ENCODE data around the gene LY9. TPM values are rescaled to one million over a fixed set of nuclear protein-coding genes. Genes with fewer than 3 reads are reported as not detected.

The LY9 gene
- total RNA-seq, 1 experiment from 2014 or later = not detected

GRCh38 chr1:160794376-160794775 lies 1.6 kb upstream of the LY9 start:
- H4K8ac ChIP-seq (replicated peaks; ENCODE audit: insufficient read length, low read depth, low read length) = no peak overlapping the region
- H3K79me2 ChIP-seq (ENCODE audit: insufficient read depth, low read length) = no peaks in the 10 kb centered on the region
- H2BK5ac ChIP-seq (ENCODE audit: insufficient read length, low read length) = no peak overlapping the region
- no peaks in the 10 kb centered on the region for H3K23me2 ChIP-seq (ENCODE audit: insufficient read length, low read depth, low read length, poor library complexity, severe bottlenecking)
- H2BK15ac ChIP-seq (ENCODE audit: low read depth, low read length) = no peak overlapping the region
- Mint-ChIP-seq H3K27ac (no peak overlapping the region), H3K36me3 (ENCODE audit: insufficient read depth in 1 of 3, low read depth in 3 of 3) (no peaks in the 10 kb centered on the region; a peak in 1 of 7 replicates), H3K27me3 (ENCODE audit: low read depth) (peaks cover 2% of the 10 kb centered on the region; the same call in 1 of the 2 replicates), H3K9me3 (no peaks in the 10 kb centered on the region), H3K4me1 (peaks cover 0 to 5% of the 10 kb centered on the region in 2 experiments; a peak in 2 of 4 replicates), H3K4me3 (no peak overlapping the region)
- H3K79me1 ChIP-seq (ENCODE audit: insufficient read depth, low read depth, low read length, poor library complexity, severe bottlenecking) = no peaks in the 10 kb centered on the region
- no peak overlapping the region for H3K4ac ChIP-seq (ENCODE audit: low read depth, low read length)
- no peak overlapping the region for H3K14ac ChIP-seq (ENCODE audit: insufficient read depth, low read length)
- TF ChIP-seq CTCF (conservative IDR thresholded peaks at IDR 0.05) = no peak
- no peaks in the 10 kb centered on the region for H3K9me3 ChIP-seq (ENCODE audit: control insufficient read depth, low read depth, low read length)
- no peak overlapping the region for H3K23ac ChIP-seq (ENCODE audit: insufficient read length, low read depth, low read length)
- no peak overlapping the region for H3T11ph ChIP-seq (ENCODE audit: low read length)
- H3K4me1 ChIP-seq (ENCODE audit: insufficient read depth, low read length) = no peaks in the 10 kb centered on the region
- H3K18ac ChIP-seq (ENCODE audit: insufficient read length, low read depth, low read length) = no peak overlapping the region
- DNase-seq = no peak
- WGBS (ENCODE audit: extremely low coverage, insufficient read length, low lambda C conversion rate) = no CpG with 5 or more reads among the region's 3 CpGs
- no peak overlapping the region for H3K4me2 ChIP-seq (ENCODE audit: insufficient read depth, insufficient read length, low read length)
- H3K9ac ChIP-seq (ENCODE audit: extremely low read depth, insufficient read length, low read length) = no peak overlapping the region
- H3K27ac ChIP-seq (ENCODE audit: insufficient read length, low read depth, low read length) = no peak overlapping the region
- no peak overlapping the region for H2BK12ac ChIP-seq (ENCODE audit: insufficient read length, low read depth, low read length)
- no peak overlapping the region for H2BK20ac ChIP-seq (ENCODE audit: low read depth, low read length, poor library complexity, severe bottlenecking)
- H2BK120ac ChIP-seq (ENCODE audit: low read depth, low read length, poor library complexity, severe bottlenecking) = no peak overlapping the region
- no peak overlapping the region for H2AK5ac ChIP-seq (ENCODE audit: insufficient read length, low read length)
- no peaks in the 10 kb centered on the region for H4K20me1 ChIP-seq (ENCODE audit: control insufficient read depth, insufficient read depth, insufficient read length)
- no peak overlapping the region for H2AFZ ChIP-seq (ENCODE audit: low read length)
- H4K5ac ChIP-seq (ENCODE audit: insufficient read length, low read depth, low read length) = no peak overlapping the region
- H4K91ac ChIP-seq (ENCODE audit: insufficient read length, low read depth, low read length) = no peak overlapping the region
- no peak overlapping the region for H3K56ac ChIP-seq (ENCODE audit: insufficient read length, low read depth, low read length)
- no peaks in the 10 kb centered on the region for H3K27me3 ChIP-seq (ENCODE audit: insufficient read depth, low read length)
